Measurements from ENCODE around the gene XKR8. TPM values are rescaled to one million over a fixed set of nuclear protein-coding genes. Genes with fewer than 3 reads are reported as not detected.

XKR8 gene
- total RNA-seq: 1 to 10 TPM; 8.0 TPM

GRCh38 chr1:27959792-27960603, at the start of gene XKR8:
Gene XKR8 (plus strand): TSS chr1:27959973. CDS start chr1:27960070, 97 bp downstream.
- peaks cover 6% of the 10 kb centered on the region for H3K27me3 Mint-ChIP-seq (ENCODE audit: low read depth)
- ChIA-PET POLR2A (interaction anchor here (0.7 to 1.6 kb wide), 5 partner anchors 19 to 272 kb away, joined by 3 read pairs; no protein-coding TSS in a partner anchor), CTCF (interaction anchor here (1.3 to 4.1 kb wide), 4 partner anchors 9 to 22 kb away, joined by 3 to 11 read pairs (median 4); no protein-coding TSS in a partner anchor)
- H3K4me1 Mint-ChIP-seq (ENCODE audit: low read depth): peaks cover 30% of the 10 kb centered on the region
- peaks cover 8% of the 10 kb centered on the region for H3K36me3 Mint-ChIP-seq (ENCODE audit: low read depth)
- DNase-seq (peak; percentile 88), ATAC-seq (peak; percentile 99)
- H3K9me3 Mint-ChIP-seq (ENCODE audit: insufficient read depth): no peaks in the 10 kb centered on the region
- H3K4me3 Mint-ChIP-seq: peak within 1 kb of the TSS; percentile 80
- H3K27ac Mint-ChIP-seq: peak within 1 kb of the TSS; percentile 81

- ChIA-PET POLR2A (no interaction called here), CTCF (no interaction called here)
- Mint-ChIP-seq H3K36me3 (ENCODE audit: low read depth) (peaks cover 45% of the 10 kb centered on the region), H3K27me3 (ENCODE audit: low read depth) (peaks cover 2% of the 10 kb centered on the region), H3K27ac (peak overlapping the region; percentile 61), H3K9me3 (ENCODE audit: insufficient read depth) (no peaks in the 10 kb centered on the region), H3K4me1 (ENCODE audit: low read depth) (peaks cover 27% of the 10 kb centered on the region), H3K4me3 (peak overlapping the region; percentile 15)
- ATAC-seq: no peak
- DNase-seq: no peak
Observed at GRCh38 chr1:27912429-27912828, 47.3 kb upstream of the XKR8 start.

GRCh38 chr1:27915082-27915575, 44.6 kb upstream of the XKR8 start:
- Mint-ChIP-seq H3K9me3 (ENCODE audit: insufficient read depth) (no peaks in the 10 kb centered on the region), H3K4me1 (ENCODE audit: low read depth) (peaks cover 25% of the 10 kb centered on the region), H3K4me3 (no peak overlapping the region), H3K27ac (peak overlapping the region; percentile 99), H3K36me3 (ENCODE audit: low read depth) (peaks cover 27% of the 10 kb centered on the region), H3K27me3 (ENCODE audit: low read depth) (peaks cover 13% of the 10 kb centered on the region)
- CTCF ChIA-PET: no interaction called here
- no peak for ATAC-seq
- DNase-seq: no peak
- POLR2A ChIA-PET: no interaction called here

GRCh38 chr1:27922272-27922671, 37.5 kb upstream of the XKR8 start:
- H3K27me3 Mint-ChIP-seq (ENCODE audit: low read depth): peaks cover 19% of the 10 kb centered on the region
- DNase-seq: no peak
- H3K36me3 Mint-ChIP-seq (ENCODE audit: low read depth): no peaks in the 10 kb centered on the region
- no peak overlapping the region for H3K4me3 Mint-ChIP-seq
- H3K4me1 Mint-ChIP-seq (ENCODE audit: low read depth): no peaks in the 10 kb centered on the region
- no peaks in the 10 kb centered on the region for H3K9me3 Mint-ChIP-seq (ENCODE audit: insufficient read depth)
- CTCF ChIA-PET: interaction anchor here (1.2 kb wide), 1 partner anchor 19 kb away, joined by 4 read pairs; no protein-coding TSS in a partner anchor
- POLR2A ChIA-PET: no interaction called here
- no peak overlapping the region for H3K27ac Mint-ChIP-seq
- ATAC-seq: no peak

- CTCF ChIA-PET: interaction anchor here (1.9 kb wide), 1 partner anchor 12 kb away, joined by 5 read pairs; no protein-coding TSS in a partner anchor
- no peaks in the 10 kb centered on the region for H3K36me3 Mint-ChIP-seq (ENCODE audit: low read depth)
Observed at GRCh38 chr1:27928216-27928954, 31.4 kb upstream of the XKR8 start.

GRCh38 chr1:27931184-27931583, 28.6 kb upstream of the XKR8 start:
- H3K27ac Mint-ChIP-seq: peak overlapping the region; percentile 75
- no peaks in the 10 kb centered on the region for H3K36me3 Mint-ChIP-seq (ENCODE audit: low read depth)
- DNase-seq: peak; percentile 36
- H3K9me3 Mint-ChIP-seq (ENCODE audit: insufficient read depth): no peaks in the 10 kb centered on the region
- peaks cover 42% of the 10 kb centered on the region for H3K4me1 Mint-ChIP-seq (ENCODE audit: low read depth)
- ATAC-seq: no peak
- CTCF ChIA-PET: interaction anchor here (2.1 kb wide), 1 partner anchor 9 kb away, joined by 11 read pairs; no protein-coding TSS in a partner anchor
- H3K27me3 Mint-ChIP-seq (ENCODE audit: low read depth): peaks cover 18% of the 10 kb centered on the region
- POLR2A ChIA-PET: interaction anchor here (0.8 kb wide), 1 partner anchor 28 kb away, joined by 3 read pairs; the partner anchor contains the start of gene XKR8
- peak overlapping the region; percentile 15 for H3K4me3 Mint-ChIP-seq

More at GRCh38 chr1:27928216-27928954, 31.4 kb upstream of the XKR8 start:
- POLR2A ChIA-PET: no interaction called here
- no peak for ATAC-seq
- H3K9me3 Mint-ChIP-seq (ENCODE audit: insufficient read depth): no peaks in the 10 kb centered on the region
- peaks cover 29% of the 10 kb centered on the region for H3K4me1 Mint-ChIP-seq (ENCODE audit: low read depth)
- peaks cover 10% of the 10 kb centered on the region for H3K27me3 Mint-ChIP-seq (ENCODE audit: low read depth)
- DNase-seq: no peak
- H3K27ac Mint-ChIP-seq: no peak overlapping the region
- H3K4me3 Mint-ChIP-seq: no peak overlapping the region

- CTCF ChIA-PET: interaction anchor here (1.0 to 2.1 kb wide), 3 partner anchors 8 to 15 kb away, joined by 3 to 11 read pairs (median 3); no protein-coding TSS in a partner anchor
- POLR2A ChIA-PET: no interaction called here
- peaks cover 17% of the 10 kb centered on the region for H3K27me3 Mint-ChIP-seq (ENCODE audit: low read depth)
Observed at GRCh38 chr1:27931759-27932158, 28.0 kb upstream of the XKR8 start.

GRCh38 chr1:27934818-27935549, 24.8 kb upstream of the XKR8 start, which contains the start of gene SMPDL3B:
Gene SMPDL3B (plus strand): TSS chr1:27935000. CDS start chr1:27935184, 184 bp downstream.
- peak; percentile 48 for ATAC-seq
- Mint-ChIP-seq H3K9me3 (ENCODE audit: insufficient read depth) (no peaks in the 10 kb centered on the region), H3K4me3 (peak within 1 kb of the TSS; percentile 52), H3K27me3 (ENCODE audit: low read depth) (peaks cover 15% of the 10 kb centered on the region), H3K4me1 (ENCODE audit: low read depth) (peaks cover 52% of the 10 kb centered on the region), H3K27ac (no peak within 1 kb of the TSS), H3K36me3 (ENCODE audit: low read depth) (no peaks in the 10 kb centered on the region)
- no peak for DNase-seq
- ChIA-PET CTCF (interaction anchor here (1.0 kb wide), 1 partner anchor 61 kb away, joined by 4 read pairs; no protein-coding TSS in a partner anchor), POLR2A (interaction anchor here (0.6 kb wide), 1 partner anchor 34 kb away, joined by 4 read pairs; no protein-coding TSS in a partner anchor)

More at GRCh38 chr1:27931759-27932158, 28.0 kb upstream of the XKR8 start:
- Mint-ChIP-seq H3K27ac (peak overlapping the region; percentile 50), H3K4me3 (peak overlapping the region; percentile 15), H3K4me1 (ENCODE audit: low read depth) (peaks cover 42% of the 10 kb centered on the region), H3K36me3 (ENCODE audit: low read depth) (no peaks in the 10 kb centered on the region), H3K9me3 (ENCODE audit: insufficient read depth) (no peaks in the 10 kb centered on the region)
- DNase-seq: no peak
- no peak for ATAC-seq

- H3K4me1 Mint-ChIP-seq (ENCODE audit: low read depth): peaks cover 53% of the 10 kb centered on the region
- H3K27me3 Mint-ChIP-seq (ENCODE audit: low read depth): peaks cover 15% of the 10 kb centered on the region
- H3K9me3 Mint-ChIP-seq (ENCODE audit: insufficient read depth): no peaks in the 10 kb centered on the region
- ChIA-PET CTCF (no interaction called here), POLR2A (no interaction called here)
- DNase-seq (no peak), ATAC-seq (no peak)
- H3K4me3 Mint-ChIP-seq: no peak overlapping the region
- no peaks in the 10 kb centered on the region for H3K36me3 Mint-ChIP-seq (ENCODE audit: low read depth)
- H3K27ac Mint-ChIP-seq: no peak overlapping the region
Observed at GRCh38 chr1:27935721-27936120, 24.1 kb upstream of the XKR8 start.

GRCh38 chr1:27936370-27936769, 23.4 kb upstream of the XKR8 start:
- peaks cover 15% of the 10 kb centered on the region for H3K27me3 Mint-ChIP-seq (ENCODE audit: low read depth)
- no peak overlapping the region for H3K4me3 Mint-ChIP-seq
- DNase-seq: no peak
- H3K9me3 Mint-ChIP-seq (ENCODE audit: insufficient read depth): no peaks in the 10 kb centered on the region
- no peak overlapping the region for H3K27ac Mint-ChIP-seq
- H3K36me3 Mint-ChIP-seq (ENCODE audit: low read depth): no peaks in the 10 kb centered on the region
- peaks cover 48% of the 10 kb centered on the region for H3K4me1 Mint-ChIP-seq (ENCODE audit: low read depth)
- ATAC-seq: no peak
- POLR2A ChIA-PET: no interaction called here
- CTCF ChIA-PET: no interaction called here

GRCh38 chr1:27937524-27937836, 22.3 kb upstream of the XKR8 start:
- POLR2A ChIA-PET: no interaction called here
- CTCF ChIA-PET: interaction anchor here (0.8 to 4.3 kb wide), 5 partner anchors 22 to 80 kb away, joined by 3 to 38 read pairs (median 5); partner anchors contain the start of gene XKR8
- peaks cover 15% of the 10 kb centered on the region for H3K27me3 Mint-ChIP-seq (ENCODE audit: low read depth)
- peaks cover 37% of the 10 kb centered on the region for H3K4me1 Mint-ChIP-seq (ENCODE audit: low read depth)
- H3K4me3 Mint-ChIP-seq: no peak overlapping the region
- H3K27ac Mint-ChIP-seq: no peak overlapping the region
- H3K9me3 Mint-ChIP-seq (ENCODE audit: insufficient read depth): no peaks in the 10 kb centered on the region
- no peaks in the 10 kb centered on the region for H3K36me3 Mint-ChIP-seq (ENCODE audit: low read depth)
- no peak for DNase-seq
- no peak for ATAC-seq

All from activated CD8-positive, alpha-beta T cell treated with anti-CD3 and anti-CD28 coated beads, Interleukin-2, amount 10 ng/mL, durations not matched to agents 7 days and 5 days (primary cell).